Left renal cortex interstitium (tissue), 4 donors: ENCODE measurements around the gene WASF3. TPM values are rescaled to one million over a fixed set of nuclear protein-coding genes. Genes with fewer than 3 reads are reported as not detected.

ENCODE experiments used
- DNase-seq, 4 donors: peaks; one replicate each; pipeline ENCODE4 v3.0.0-alpha.2; 2013; ENCODE audit warnings: low read depth in 4 of 4, low spot score in 2 of 4, missing footprints in 1 of 4
- polyA plus RNA-seq, 4 donors: library from polyadenylated mRNA; unstranded; fragments of 120-200 nt; gene quantifications; one replicate each; pipeline ENCODE4 v1.2.1, GENCODE V29; 2013; ENCODE audit not compliant: insufficient read length in 4 of 4

The WASF3 gene
- polyA plus RNA-seq, 4 donors: 43.9 to 61.8 (median 51.4) TPM

DNA sequence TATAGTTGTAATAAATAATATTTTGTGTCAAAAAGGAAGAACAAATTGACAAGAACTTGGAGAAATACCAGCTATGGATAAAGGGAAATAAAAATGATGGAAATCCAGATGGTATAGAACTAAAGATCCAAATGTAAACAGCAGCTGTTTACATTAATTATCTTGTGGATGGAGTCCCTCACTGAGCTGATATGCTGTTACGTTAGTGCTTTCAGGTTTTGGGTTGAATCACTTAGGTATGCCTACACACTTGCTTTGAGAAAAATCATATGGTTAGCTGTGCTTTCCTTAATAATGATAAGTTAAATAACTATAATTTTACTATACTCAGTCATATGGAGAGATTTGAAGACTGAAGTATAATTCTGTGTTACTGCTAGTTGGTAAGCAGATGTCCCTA lies 27.7 kb downstream of the WASF3 start:
- DNase-seq: no peak

DNA sequence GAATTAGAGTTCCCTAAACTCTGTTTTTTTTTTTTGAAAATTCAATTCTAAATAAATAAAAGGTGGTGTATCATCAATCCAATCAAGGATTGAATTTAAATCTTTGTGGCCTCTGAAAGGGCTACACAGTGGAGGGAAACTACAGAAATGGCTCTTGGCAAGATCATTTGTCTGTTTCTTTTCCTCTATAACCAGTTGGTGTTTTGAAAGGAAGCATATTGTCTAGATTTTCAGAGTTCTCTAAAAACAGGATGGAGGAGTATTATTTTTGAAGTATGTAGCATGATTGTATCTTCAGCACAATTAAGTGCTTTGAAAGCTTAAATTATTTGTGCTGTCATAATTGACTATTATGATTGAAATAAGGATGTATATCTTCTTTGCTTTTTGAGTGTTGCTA lies 29.8 kb downstream of the WASF3 start:
- no peak for DNase-seq

DNA sequence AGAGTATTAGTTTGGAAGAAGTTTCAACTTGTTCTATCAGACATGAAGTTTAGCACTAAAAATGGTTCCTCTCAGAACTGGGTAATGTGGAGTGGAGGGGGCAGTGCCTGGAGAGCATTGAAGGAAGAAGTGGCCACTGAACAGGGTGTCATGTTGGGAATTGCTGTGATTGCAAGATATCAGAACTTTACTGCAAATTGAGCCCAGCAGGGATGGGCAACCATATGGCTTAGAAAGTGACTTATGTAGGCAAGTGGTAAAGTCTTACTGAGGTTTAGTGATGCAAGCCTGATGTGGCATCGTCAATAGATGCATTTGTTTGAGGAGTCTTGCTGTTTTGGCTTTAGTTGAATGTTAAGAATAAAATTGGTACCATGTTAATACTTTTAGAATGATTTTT lies 31.7 kb downstream of the WASF3 start:
- no peak for DNase-seq

DNA sequence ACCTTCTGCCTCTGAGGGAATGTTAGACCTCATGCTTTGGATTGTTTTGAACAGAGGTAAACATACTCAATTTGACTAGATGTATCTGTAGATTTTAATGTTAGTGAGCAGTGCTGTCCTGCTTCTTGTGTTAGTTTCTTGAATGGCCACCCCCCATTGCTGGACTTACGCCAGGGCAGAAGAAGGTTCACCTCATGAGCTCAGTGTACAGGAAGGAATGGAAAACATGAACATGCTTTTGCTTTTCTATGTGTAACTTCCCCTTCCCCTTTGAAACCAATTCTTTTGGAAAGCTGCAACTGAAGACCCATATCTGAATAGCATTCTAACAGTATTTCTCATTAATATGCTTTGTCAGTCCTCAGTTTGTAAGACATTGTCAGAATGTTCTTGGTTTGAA lies 32.3 kb downstream of the WASF3 start:
- peak in 1 of 4 donors; percentile 28 for DNase-seq

DNA sequence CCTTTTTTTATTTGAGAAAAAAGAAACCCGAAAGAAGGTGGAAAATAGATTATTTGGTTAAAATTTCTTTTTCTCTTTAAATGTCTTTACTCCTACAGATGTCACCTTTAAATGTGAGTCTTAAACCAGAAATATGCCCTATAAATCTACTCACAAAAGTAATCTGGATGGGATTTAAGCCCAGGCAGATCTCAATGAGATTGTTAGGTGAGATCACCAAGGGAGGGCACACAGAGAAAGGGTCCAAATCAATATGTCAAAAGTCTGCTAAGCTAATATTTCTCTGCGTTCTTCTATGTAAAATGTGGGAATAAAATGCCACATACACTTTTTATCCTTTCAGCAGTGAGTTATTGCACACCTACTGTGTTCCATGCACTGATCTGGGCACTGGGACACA lies 32.9 kb downstream of the WASF3 start:
- DNase-seq: no peak

DNA sequence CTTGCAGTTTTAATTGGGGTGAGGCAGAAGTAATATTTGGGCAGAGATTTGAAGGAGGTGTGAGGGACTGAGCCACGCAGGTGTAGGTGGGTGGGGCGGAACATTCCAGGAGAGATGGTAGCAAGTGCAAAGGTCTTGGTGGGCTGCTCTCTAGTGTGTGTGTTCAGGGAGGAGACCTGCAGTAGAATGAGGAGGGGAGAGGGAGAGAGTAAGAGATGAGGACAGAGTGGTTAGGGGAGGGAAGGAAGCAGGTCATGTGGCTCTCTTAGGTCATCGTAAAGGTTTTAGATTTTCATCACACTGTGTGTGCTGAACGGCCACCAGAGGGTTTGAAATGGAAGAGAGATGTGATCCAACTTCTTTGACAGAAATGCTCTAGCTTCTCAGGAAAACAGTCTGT lies 33.5 kb downstream of the WASF3 start:
- DNase-seq: no peak

DNA sequence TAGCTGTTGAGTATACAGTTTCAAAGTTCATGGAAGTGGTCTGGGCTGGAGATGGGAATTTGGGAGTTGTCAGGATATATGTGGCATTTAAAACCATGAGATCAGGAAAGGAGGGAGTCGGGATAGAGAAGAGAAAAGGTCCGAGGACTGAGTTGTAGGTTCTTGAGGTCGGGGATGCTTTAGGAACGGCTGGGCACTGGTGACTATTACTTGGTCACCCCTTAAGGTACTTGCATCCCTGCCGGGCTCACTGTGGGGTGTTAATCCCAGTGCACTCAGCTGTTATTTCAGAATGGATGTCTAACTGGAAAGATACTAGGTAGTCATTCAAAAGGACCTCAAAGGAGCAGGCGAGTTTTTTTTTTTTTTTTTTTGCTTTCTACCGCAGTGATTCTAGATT lies 34.2 kb downstream of the WASF3 start:
- DNase-seq: no peak

DNA sequence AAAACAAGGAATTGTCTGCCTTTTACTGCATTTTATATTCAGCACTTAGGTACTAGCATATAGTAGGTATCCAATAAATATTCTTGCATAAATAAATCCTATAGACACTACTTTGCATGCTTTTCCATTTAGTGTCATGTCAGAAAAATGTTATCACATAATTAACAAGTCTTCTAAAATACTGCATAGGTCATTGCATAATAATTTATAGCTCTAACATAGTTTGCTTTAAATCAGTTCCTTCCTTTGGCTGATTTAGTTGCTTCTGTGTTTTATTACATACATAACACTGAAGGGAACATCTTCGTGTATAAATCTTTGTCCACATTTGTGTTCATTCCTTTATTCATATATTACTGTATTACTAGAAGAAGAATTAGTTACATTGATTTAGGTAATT lies 36.2 kb downstream of the WASF3 start:
- DNase-seq: no peak

DNA sequence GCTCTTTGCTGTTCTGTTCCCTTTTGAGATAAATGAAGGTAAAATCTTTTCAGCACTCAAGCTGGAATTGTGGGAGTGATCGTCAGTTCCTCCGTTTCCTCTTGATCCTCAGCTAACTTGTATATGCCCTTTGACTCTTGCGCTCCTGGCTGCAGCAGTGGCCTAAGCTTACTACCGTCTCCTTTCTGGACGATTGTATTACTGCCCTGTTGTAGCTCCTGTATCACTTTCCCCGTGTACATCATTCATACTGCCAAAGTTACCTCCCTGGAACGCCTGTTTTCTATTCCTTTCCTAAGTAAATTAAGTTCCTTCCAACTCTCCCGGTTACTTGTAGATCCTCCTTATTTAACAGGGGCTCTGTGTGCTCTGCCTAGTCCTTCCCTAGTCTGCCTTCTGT lies 36.9 kb downstream of the WASF3 start:
- peak in 1 of 4 donors; percentile 24 for DNase-seq

DNA sequence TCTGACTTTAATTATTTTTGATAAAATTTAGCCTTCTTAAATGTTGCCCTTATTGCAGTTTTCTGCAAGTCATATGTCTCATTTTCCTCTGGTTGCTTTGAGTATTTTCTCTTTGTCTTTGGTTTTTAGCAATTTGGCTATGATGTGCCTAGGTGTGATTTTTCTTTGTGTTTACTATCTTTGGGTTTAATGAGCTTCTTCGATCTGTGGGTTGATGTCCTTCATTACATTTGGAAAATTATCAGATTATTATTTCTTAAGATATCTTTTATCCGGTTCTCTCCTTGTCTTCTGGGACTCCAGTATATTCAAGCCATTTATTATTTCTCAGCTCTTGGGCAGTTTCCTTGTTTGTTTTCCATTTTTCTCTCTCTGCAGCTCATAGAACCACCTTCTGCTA lies 39.0 kb downstream of the WASF3 start:
- no peak for DNase-seq

DNA sequence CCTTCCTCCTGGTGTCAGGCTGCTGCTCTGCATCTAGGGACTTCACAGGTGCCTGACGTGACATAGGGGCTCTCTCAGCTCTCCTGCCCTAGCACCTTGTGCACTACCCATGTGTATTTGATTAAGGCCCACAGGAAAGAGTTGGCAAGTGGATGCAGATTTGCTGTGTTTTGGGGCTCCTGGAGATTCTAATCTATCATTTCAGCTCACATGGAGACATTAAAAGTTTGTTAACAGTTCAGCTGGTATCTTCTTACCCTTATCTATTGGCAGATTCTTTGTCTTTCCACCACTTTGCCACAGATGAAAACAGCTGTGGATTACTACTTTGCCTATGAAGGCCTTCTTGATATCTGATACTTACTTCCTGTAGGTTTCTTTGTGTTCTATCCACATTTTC lies 41.9 kb downstream of the WASF3 start:
- DNase-seq: no peak

DNA sequence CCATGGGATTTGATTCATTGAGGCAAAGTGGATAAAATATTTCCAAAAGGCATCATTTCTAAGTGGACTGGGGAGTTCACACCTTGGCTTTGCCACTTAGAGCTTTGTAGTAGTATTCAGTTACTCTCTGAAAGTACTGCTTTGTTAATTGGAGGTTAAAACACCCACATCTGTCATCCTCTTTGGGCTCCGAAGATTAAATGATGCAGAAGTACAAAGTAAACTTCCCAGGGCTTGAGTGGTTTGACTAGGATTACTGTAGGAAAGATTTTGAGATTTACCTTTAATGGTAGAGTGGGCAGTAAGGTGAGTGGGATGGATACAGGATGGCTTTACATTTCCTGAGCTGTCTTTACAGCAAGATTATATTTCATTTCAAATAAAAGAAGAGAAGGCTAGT lies 42.4 kb downstream of the WASF3 start:
- peak in 2 of 4 donors; percentile 29 to 64 for DNase-seq

DNA sequence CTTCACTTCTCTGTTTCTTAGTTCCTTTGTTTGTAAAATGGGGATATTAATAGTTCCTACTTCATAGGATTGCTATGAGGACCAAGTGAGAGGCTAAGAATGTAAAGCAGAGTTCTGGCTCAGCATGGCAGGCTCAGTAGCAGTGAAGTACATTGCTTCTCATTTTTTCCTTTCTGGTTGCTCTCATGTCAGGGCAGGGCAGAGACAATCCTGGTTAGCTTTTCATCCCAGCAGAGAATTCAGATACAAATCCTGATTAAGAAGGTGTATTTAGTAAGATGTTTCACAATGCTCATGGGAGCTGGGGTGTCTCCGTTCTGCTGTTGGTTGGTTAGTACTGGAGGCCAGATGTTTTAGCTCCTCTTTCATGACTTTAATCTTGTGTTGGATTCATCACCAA lies 42.9 kb downstream of the WASF3 start:
- DNase-seq: no peak

DNA sequence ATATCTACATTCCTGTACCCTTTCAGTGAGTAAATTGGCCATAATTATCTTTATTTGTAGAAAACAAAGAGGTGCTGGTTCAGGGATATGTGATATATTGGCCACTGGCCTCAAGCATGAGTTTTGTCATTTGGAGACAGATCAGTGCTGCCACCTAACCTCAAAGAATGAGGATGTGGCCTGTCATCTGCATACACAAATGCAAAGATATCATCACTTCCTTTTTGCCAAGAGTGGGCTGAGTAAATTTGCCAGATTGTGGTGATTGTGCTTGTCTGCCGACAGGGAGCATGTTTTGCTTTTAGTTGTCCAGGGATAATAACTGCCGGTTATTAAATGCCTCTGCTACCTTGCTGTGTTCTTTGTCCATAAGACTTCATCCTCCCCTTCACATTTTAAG lies 44.2 kb downstream of the WASF3 start:
- DNase-seq: no peak

DNA sequence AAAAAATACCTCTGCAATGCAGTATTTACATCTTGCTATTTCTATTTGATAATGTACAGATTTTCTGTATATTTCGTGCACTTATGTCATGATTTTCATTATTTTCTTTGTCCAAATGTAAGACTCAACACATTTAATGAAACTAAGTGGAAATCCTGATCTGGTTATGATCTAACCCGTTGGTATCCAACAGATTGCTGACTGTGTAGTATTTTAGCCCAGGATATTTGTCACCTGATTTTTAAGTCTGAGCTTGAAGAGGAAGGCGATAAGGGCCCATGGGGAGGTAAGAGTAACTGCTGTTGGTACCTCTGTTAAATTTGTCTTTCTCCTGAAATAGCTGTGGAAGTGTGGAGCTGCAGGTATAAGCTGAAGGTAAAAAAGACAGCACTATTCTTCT lies 45.3 kb downstream of the WASF3 start:
- DNase-seq: no peak

DNA sequence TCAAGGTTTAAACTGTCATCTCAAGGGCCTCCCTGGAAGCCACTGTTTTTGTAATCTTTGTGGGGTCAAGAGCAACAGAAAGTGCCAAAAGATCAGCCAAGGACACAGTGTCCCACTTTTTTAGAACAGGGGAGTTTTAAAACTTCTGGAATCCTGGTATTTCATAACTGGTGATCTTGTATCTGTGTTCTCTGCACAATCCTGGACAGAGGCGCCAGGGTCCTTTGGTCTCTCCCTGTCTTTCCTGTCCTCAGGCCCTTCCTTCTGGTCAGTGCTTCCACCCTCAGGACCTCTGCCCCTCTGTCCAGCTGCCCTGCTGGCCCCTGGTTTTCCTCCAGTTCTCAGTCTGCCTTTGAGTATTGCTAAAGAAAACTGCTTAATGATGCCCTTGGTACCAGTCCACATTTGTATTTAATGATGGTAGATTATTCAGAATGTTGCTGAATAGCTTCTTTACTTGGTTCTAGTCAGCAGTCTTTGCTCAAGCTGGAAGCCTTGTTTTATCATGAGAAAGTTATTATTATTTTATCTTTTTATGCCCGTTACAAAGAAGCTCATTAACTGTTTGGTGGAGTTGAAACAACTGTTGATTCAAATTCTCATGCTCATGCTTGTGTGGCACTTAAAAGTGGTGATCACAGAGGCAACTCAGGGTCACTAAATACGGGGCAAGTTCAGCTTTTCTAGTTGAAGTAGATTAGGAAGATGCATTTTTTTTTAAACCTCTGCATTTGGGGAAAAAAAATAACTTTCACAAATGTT lies 47.5 kb downstream of the WASF3 start:
- no peak for DNase-seq

DNA sequence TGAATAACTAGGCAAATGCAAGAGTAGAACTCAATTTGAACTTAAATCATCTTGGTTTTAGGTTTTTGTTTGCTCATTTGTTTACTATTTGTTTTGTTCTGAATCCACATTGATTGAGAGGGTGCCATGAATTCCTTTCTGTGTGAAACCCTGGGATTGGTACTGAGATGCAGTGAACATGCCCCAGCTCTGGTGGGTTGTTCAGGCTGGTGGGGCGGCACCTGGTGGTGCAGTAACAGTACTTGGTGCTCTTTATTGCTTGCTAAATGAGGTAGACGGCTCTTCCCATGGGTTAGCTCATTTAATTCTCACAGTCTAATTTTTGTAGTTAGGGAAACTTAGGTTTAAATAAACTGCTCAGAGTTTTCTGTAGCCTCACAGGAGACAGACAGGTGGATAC lies 48.4 kb downstream of the WASF3 start:
- DNase-seq: no peak

DNA sequence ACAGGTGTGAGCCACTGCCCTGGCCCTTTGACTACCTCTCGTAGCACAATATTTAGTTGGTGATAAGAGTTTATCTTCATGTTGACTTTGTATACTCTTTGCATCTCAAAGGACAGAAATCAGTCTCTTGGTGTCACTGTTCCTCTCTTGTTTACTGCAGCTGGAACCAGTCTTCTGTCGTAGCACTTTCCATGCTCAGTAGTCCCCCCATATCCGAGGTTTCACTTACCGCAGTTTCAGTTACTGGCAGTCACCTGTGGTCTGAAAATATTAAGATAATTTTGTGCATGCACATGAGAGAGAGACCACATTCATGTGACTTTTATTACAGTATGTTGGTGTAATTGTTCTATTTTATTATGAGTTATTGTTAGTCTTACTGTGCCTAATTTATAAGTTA lies 49.1 kb downstream of the WASF3 start:
- DNase-seq: no peak

DNA sequence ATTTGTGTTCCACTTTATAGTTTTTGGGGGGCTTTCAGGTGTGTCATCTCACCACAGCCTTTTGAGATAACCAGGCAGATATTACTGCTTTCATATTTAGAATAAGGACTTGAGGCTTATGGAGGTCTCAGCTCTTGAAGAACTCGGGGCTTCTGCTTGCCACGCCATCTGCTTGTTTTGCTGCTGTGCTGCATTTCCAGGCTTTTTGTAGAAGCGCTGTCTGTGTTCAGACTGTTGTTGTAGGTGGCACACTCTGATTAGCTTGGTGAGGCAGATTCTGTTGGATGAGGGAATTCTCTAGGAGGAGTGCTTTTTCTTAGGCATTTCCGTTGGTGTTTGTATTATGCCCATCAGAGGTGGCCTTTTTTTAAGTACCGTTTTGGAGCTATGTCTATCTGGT lies 57.2 kb downstream of the WASF3 start:
- no peak for DNase-seq

DNA sequence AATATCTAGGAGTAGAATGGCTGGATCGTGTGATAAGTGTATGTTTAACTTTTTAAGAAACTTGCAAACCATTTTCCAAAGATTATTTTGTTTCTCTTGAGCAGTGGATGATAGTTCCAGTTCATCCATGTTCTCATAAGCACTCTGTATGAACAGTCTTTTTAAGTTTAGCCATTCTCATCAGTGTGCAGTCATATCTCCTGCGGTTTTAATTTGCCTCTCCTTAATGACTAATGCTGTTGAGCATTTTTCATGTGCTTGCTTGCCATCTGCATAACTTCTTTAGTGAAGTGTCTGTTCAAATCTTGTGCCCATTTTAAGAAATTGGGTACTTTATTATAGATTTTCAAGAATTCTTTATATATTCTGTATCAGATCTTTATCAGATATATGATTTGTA lies 58.6 kb downstream of the WASF3 start:
- DNase-seq: no peak

DNA sequence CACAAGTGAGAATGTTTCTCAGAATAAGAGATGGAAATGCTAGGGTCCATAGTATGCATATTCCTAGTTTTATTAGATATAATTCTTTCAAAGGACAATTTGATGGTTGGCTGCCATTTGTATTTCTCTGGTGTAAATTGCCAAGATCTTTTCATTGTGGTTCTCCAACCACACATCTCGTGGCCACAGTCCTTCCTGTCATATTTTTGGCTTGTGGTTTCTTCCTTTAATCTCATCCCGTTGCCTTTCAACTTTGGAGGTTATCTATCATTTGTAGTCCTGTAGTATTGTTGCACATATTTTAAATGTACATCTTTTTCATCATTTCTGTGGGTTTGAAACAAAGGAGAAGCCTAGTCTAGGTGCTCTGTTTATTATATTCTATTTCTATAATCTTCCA lies 61.2 kb downstream of the WASF3 start:
- no peak for DNase-seq

DNA sequence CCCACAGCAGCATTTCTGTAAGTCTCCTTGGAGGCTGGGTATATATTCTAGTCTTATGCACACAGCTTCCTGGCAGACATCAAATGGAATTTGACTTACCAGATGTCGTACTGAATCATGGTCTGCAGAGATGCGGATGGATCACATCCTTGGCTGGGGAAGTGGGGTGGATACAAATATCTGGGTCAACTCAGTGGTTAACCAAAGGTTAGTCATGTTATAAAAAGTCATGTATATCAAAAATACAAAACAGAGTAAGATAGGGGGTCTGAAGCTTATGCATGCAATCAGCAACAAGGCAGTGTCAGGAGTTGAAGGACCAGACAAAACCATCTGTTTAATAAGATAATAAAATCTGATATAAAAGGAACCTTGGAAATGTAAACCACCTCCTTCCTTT lies 61.9 kb downstream of the WASF3 start:
- DNase-seq: no peak

DNA sequence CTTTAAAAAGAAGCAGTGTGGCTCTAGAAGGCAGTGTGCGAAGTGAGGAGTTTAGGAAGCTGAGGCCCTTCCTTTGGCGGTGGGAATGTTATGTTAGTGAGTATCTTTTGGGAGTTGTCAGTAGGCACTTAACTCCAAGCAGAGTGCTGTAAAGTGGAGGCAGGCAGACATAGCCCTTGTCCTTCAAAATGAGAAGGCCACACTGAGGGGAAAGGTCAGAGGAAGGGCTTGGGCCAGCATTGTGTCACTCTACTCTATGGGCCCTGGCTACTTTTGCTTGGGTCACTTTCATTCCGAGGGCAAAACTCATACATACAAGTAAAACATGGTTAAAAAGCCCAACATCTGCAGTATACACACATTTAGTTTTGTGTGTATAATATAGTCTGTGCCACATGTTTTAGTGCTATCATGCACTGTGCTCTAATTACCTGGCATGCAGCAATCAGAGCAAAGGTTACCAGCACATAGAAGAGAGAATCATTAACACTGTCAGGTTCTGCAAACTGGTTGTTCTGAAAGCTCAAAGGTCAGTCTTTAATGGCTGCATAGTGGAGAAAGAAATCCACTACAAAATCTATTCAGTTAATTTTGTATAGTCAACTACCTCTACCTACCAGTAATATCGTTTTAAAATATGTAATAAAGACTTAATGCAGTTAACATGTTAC lies 64.4 kb downstream of the WASF3 start:
- no peak for DNase-seq
